ENCODE results near the gene DLGAP1.

DNA sequence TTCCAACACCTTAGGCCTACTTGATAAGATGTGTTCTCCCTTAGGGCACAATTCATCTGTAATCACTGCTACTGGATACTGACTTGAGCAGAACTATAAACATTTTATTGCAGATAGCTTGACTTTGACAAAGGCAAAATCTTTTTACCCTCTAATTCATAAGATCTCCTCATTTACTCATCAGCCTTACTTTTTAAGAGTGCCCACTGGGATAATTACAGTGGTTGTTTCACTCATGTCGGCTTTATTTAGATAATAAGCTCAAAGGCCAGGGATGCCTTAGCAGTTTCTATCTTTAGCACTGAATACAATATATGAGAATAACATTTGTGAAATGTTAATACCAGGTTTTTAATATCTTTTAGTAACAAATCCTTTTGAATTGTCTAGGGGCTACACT is 144.0 kb downstream of the DLGAP1 start:
- TF ChIP-seq, protein P1, sequence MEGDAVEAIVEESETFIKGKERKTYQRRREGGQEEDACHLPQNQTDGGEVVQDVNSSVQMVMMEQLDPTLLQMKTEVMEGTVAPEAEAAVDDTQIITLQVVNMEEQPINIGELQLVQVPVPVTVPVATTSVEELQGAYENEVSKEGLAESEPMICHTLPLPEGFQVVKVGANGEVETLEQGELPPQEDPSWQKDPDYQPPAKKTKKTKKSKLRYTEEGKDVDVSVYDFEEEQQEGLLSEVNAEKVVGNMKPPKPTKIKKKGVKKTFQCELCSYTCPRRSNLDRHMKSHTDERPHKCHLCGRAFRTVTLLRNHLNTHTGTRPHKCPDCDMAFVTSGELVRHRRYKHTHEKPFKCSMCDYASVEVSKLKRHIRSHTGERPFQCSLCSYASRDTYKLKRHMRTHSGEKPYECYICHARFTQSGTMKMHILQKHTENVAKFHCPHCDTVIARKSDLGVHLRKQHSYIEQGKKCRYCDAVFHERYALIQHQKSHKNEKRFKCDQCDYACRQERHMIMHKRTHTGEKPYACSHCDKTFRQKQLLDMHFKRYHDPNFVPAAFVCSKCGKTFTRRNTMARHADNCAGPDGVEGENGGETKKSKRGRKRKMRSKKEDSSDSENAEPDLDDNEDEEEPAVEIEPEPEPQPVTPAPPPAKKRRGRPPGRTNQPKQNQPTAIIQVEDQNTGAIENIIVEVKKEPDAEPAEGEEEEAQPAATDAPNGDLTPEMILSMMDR (IDR thresholded peaks at IDR 0.05) = no peak
- TF ChIP-seq POLR2A (IDR thresholded peaks at IDR 0.05) = no peak
- no peak for TF ChIP-seq POLR2AphosphoS5 (IDR thresholded peaks at IDR 0.05)

Measured in gastroesophageal sphincter (tissue), 3 donors.